ENCODE data around the gene MDN1.
A peak's percentile ranks its signal among the peaks of the same experiment; 100 is the strongest.
"Not testable (repeated sequence)": the region's sequence is repeated elsewhere in the genome, so short reads cannot be mapped to it uniquely, and the experiment has no call there.

Gene MDN1, protein sequence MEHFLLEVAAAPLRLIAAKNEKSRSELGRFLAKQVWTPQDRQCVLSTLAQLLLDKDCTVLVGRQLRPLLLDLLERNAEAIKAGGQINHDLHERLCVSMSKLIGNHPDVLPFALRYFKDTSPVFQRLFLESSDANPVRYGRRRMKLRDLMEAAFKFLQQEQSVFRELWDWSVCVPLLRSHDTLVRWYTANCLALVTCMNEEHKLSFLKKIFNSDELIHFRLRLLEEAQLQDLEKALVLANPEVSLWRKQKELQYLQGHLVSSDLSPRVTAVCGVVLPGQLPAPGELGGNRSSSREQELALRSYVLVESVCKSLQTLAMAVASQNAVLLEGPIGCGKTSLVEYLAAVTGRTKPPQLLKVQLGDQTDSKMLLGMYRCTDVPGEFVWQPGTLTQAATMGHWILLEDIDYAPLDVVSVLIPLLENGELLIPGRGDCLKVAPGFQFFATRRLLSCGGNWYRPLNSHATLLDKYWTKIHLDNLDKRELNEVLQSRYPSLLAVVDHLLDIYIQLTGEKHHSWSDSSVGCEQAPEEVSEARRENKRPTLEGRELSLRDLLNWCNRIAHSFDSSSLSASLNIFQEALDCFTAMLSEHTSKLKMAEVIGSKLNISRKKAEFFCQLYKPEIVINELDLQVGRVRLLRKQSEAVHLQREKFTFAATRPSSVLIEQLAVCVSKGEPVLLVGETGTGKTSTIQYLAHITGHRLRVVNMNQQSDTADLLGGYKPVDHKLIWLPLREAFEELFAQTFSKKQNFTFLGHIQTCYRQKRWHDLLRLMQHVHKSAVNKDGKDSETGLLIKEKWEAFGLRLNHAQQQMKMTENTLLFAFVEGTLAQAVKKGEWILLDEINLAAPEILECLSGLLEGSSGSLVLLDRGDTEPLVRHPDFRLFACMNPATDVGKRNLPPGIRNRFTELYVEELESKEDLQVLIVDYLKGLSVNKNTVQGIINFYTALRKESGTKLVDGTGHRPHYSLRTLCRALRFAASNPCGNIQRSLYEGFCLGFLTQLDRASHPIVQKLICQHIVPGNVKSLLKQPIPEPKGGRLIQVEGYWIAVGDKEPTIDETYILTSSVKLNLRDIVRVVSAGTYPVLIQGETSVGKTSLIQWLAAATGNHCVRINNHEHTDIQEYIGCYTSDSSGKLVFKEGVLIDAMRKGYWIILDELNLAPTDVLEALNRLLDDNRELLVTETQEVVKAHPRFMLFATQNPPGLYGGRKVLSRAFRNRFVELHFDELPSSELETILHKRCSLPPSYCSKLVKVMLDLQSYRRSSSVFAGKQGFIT (N-terminal part only)

DNA sequence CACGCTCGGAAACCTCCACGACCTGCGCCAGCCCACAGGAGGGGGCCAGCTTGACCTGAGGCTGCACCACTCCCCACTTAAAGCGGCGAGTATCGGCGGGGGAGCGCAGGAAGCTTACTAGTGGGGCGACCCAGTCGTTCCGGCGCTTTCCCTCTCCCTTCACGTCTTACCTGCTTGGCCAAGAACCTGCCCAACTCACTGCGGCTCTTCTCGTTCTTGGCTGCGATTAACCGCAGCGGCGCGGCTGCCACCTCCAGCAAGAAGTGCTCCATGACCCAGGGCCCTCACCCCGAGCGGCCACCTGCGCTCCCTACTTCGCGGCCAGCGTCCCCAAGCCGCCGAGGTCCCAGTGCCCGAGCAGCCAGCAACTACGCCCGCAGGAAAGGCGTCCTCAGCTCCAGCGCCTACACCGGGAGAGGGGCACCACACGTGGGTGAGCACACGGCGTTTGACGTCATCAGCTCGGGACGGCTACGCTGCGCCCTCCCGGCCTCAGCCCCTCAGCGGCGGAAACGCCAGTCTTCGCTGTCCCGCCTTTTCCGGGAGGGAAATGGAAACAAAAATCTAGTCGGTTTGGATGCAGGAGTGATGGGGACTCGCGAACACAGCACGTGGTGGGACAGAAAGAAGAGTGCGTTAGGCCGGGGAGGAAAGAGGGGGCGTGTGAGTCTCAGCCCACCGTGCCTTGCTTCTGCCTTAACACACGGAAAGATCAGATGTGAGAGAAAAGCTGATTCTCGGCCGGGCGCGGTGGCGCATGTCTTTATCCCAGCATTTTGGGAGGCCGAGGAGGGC, at the start of gene MDN1:
TSS of gene MDN1 (minus strand) at position 459 of the 795 bp plus-strand sequence. CDS start at position 272, 187 bp downstream.
- peak; percentile 69 for DNase-seq (ENCODE audit: low read depth)

DNA sequence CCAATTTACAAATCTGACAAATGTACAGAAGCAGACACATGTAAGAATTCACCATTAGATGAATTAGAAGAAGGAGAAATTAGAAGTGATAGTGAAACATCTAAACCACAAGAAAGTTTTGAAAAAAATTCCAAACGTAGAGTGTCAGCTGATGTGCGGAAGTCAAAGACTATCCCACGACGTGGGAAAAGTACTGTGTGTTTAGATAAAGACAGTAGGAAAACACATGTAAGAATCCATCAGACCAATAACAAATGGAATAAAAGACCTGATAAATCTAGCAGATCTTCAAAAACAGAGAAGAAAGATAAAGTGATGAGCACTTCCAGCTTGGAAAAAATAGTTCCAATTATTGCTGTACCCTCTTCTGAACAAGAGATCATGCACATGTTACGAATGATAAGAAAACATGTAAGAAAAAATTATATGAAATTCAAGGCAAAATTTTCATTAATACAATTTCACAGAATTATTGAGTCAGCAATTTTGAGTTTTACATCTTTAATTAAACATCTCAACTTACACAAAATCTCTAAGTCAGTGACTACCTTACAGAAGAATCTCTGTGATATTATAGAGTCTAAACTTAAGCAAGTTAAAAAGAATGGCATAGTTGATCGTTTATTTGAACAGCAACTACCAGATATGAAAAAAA, 46.6 kb upstream of the MDN1 start:
- no peak for DNase-seq (ENCODE audit: low read depth)

DNA sequence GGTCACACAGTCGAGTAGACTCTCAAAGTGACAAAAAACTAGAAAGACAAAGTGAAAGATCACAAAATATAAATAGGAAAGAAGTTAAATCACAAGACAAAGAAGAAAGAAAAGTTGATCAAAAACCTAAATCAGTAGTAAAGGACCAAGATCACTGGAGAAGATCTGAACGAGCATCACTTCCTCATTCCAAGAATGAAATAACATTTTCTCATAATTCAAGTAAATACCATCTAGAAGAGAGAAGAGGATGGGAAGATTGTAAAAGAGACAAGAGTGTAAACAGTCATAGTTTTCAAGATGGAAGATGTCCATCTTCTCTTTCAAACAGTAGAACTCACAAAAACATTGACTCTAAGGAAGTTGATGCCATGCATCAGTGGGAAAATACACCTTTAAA, 43.1 kb upstream of the MDN1 start:
- no peak for DNase-seq (ENCODE audit: low read depth)

DNA sequence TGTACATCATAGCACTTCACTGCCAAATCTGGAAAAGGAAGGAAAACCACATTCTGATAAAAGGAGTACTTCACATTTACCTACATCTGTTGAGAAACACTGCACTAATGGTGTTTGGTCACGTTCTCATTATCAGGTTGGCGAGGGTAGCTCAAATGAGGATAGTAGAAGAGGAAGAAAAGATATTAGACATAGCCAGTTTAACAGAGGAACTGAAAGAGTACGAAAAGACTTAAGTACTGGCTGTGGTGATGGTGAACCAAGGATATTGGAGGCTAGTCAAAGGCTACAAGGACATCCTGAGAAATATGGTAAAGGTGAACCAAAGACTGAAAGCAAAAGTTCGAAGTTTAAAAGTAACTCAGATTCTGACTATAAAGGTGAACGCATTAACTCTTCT, 42.7 kb upstream of the MDN1 start:
- DNase-seq (ENCODE audit: low read depth), result no peak

DNA sequence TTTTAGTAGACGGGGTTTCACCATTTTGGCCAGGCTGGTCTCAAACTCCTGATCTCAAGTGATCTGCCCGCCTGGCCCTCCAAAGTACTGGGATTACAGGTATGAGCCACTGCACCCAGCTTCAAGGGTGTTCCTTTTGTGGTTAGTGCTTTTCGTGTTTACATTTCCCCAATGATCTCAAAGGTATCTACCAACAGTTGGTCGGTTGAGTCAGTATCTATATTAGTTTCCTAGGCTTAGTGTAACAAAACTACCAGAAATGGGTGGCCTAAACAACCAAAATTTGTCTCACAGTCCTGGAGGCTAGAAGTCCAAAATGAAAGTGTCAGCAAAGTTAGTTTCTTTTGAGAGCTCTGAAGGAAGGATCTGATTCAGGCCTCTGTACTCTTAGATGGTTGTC, 40.1 kb upstream of the MDN1 start:
- DNase-seq (ENCODE audit: low read depth), result no peak

DNA sequence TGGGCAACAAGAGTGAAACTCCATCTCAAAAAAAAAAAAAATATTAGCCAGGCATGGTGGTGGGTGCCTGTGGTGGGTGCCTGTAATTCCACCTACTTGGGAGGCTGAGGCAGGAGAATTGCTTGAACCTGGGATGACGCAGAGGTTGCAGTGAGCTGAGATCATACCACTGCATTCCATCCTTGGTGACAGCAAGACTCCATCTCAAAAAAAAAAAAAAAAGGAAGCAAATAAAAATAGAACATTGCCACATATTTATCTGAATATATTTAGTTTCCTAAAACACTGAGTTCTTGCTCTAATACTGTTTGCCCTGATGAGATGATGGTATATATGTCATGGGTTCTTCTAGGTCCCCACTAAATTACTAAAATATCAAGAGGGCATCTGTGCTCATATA, 38.4 kb upstream of the MDN1 start:
- DNase-seq (ENCODE audit: low read depth), result no peak

DNA sequence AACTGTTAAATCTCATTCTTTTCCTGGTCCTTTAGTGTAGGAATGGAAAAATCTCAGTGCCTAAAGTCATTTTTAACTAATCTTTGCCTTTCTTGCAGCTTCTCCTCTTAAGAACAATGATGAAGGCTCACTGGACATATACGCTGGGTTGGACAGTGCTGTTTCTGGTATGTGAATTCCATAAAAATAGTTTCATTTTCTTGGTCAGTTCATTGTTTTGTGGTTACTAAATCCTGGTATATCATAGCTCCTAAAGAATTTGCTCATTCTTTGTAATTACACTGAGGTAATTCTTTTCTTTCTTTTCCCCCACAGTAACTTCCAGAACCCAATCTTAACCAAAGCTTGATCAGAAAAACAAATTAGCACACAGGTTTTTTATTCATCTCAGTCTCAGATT, 33.5 kb upstream of the MDN1 start:
- DNase-seq (ENCODE audit: low read depth), result no peak

DNA sequence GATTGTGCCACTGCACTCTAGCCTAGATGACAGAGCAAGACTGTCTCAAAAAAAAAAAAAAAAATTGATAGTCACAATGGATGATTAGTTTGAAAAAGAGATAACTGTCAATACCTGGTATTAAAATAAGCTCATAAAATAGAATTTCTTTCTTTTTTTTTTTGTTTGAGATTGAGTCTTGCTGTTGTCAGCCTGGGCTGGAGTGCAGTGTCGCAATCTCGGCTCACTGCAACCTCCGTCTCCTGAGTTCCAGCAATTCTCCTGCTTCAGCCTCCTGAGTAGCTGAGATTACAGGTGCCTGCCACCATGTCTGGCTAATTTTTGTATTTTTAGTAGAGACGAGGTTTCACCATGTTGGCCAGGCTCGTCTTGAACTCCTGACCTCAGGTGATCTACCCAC, 27.9 kb upstream of the MDN1 start:
- not testable (repeated sequence) for DNase-seq (ENCODE audit: low read depth)

DNA sequence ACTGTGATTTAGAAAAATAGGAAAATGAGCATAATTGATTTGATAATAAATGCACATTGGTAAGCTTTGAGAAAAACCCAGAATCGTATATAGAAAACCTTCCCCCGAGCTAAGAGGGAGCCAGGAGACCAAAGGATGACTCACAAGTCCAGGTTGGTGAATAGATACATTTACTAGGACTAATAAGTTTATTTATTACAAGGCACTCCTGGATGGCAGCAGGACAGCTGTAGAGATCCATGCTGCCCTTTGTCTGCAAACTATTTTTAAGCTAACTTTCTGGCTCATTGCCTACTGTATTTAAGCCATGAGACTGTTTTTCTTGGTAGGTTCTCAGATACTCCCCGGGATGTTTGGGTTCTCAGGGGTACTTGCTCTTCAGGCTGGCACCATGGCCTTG, 23.5 kb upstream of the MDN1 start:
- DNase-seq (ENCODE audit: low read depth), result no peak

DNA sequence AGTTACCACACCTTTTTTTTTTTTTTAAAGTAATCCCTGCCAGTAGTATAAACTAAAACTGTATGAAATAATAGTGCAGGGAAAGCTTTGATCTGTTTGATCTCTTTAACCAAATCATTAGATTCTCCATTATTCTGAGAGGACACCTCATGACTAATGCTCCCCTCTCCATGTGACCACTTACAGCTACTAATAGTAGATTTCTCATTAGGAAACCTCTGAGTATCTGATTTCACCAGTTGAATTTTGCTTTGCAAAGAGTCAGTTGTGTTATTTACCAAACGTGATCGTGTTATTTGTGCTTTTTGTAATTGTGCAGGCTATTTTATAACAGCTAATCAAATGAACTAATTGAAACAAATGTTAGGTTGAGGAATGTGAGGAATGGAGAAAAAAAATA, 22.6 kb upstream of the MDN1 start:
- DNase-seq (ENCODE audit: low read depth), result no peak

DNA sequence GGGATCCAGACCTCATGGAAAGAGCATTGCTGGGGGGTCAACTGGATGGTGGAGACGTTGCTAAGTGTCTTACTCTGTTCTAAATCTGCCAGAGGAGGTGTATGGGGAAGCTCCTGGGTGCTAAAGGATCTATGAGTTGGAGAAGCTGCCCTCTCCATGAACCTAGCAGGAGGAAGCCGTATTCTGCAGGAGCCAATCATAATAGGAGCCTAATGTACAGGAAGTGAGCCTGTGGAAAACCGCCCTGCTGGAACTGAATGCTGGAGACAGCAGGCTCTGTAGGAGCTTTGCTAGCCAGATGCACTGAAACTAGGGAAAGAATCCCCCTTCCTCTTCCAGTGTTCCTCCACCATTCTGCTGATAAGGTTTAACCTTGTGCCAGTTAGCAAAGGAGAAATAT, 20.9 kb upstream of the MDN1 start:
- no peak for DNase-seq (ENCODE audit: low read depth)

DNA sequence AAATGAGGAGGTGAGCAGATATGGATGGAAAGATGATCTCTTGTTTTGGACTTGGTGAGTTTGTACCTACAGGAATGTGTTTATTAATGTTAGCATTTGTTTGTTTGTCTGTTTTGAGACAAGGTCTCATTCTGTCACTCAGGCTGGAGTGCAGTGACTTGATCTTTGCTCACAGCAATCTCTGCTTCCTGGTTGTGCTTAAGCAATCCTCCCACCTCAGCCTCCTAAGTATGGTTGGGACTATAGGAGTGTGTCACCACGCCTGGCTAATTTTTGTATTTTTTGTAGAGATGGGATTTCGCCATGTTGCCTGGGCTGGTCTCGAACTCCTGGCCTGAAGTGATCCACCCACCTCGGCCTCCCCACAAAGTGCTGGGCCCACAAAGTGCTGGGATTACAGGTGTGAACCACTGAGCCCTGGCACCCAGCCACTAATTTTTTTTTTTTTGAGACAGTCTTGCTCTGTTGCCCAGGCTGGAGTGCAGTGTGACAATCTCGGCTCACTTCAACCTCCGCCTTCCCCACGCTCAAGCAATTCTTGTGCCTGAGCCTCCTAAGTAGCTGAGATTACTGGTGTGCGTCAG, 17.1 kb upstream of the MDN1 start:
- DNase-seq (ENCODE audit: low read depth), result no peak

DNA sequence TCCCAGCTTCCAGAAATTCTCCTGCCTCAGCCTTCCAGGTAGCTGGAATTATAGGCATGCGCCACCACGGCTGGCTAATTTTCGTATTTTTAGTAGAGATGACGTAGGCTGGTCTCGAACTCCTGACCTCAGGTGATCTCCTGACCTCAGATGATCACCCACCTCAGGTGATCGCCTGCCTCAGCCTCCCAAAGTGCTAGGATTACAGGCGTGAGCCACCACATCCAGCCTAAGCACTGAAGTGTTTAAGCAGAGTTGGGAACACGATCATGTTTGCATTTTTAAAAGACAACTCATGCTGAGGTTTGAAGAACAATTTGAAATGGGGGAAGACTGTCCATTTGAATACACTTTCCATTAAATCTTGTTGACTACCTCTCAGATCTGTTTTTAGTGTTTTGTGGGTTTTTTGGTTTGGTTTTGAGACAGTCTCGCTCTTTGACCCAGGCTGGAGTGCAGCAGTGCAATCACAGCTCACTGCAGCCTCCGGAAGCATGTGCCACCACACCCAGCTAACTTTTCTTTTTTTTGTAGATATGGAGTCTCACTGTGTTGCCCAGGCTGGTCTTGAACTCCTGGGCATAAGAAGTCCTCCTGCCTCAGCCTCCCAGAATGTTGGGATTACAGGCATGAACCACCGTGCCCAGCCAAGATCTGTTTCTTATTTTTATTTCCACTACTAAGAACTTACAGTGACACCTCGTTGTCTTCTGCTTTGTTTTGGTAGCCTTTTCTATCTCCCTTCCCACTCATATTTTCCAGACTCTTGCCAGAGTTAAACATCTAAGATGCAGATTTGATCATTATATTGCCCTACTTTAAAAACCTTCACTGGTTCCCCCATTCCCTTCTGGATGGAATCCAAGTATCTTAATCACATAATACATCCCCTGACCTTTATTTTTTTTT, 15.5 kb upstream of the MDN1 start:
- no peak for DNase-seq (ENCODE audit: low read depth)

DNA sequence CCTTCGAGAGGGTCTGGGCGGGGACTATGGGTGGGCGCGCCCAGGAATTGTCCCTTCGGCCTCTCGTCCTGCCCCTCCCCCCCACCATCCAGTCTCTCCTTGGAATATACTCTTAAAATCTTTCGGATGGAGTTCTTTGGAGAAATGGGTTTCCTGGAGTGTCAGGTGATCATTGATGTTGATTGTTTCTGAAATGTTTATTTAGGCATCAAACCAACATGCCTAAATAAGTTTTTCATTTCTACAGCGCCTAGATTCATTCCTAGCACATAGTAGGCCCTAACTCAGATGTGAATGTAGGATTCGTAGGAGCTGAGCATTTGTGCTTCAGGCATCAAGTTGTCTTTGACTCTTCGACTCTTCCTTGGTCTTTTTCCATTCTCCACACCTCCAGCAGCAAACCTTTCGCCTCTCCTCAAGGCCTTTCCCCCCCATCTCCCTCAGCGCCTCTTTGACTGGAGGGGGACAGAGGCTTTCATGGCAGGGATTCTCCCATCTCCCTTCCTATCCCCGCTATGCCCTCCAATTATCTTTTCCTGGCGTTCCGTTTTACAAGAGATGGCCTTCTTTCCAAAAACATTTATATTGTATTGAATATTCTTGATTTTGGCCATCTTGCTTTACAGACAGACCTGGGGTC, 10.7 kb upstream of the MDN1 start:
- DNase-seq (ENCODE audit: low read depth), result no peak

DNA sequence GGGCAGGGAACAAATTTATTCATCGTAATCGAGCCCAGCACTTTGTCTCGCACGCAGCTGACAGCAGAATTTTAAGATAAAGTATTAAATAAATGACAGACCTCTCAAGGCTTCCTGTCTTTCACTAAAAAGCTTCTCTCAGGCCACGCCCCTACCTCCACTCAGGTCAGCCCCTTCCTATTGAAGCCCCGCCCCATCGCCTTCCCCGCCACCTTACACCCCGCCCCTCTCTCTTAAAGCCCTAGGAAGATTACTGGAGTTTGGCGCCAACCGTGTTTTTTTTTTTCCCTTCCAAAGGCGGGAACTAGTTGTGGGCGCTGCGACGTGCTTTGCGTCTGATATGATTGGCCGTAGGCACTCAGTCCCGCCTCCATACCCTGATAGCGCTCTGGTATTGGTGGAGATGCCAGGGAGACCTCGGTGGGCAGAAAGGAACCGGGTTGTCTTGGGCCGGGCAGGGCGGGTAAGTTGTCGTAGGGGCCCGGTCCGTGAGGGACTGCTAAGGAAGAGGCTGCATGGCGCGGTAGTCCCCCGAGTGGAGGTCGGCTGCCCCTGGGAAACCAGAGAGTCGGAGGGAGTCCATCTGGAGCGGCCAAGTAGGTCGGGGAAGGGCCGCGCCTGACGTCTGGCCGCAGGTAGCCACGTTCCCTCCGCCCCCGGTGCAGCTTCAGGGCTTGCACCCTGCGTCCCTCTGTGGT, 10.0 kb upstream of the MDN1 start, which contains the start of gene CASP8AP2:
TSS of gene CASP8AP2 (plus strand) at position 409 of the 698 bp plus-strand sequence.
- DNase-seq (ENCODE audit: low read depth), result peak; percentile 78

DNA sequence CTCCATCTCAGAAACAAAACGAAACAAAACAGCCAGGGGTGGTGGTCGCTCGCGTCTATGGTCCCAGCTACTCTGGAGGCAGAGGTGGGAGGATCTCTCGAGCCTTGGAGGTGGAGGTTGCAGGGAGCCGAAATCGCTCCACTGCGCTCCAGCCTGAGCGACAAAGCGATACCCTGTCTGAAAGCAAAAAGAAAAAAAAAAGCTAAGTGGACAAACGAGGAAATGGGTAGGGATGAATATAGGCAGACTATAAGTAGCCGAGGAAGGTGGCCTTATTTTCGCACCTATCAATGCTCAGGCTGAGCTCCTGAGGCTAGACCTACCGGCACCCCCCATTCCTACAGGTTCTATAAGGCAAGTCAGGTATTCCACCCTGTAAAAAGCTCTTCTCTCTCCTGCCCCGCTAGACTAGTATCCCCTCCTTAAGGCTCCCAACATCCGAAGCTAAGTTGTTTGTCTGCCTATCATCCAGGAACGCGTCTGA, 9.4 kb upstream of the MDN1 start:
- no peak for DNase-seq (ENCODE audit: low read depth)

DNA sequence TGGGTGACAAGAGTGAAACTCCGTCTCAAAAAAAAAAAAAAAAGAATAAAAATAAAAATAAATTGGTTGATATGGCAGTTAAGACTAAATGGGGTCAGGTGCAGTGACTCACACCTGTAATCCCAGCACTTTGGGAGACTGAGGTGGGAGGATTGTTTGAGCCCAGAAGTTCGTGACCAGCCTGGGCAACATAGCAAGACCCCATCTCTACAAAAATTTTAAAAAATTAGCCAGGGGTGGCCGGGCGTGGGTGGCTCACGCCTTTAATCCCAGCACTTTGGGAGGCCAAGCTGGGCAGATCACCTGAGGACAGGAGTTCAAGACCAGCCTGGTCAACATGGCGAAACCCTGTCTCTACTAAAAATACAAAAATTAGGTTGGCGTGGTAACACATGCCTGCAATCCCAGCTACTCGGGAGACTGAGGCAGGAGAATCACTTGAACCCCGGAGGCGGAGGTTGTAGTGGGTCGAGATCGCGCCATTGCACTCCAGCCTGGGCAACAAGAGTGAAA, 8.9 kb upstream of the MDN1 start:
- not testable (repeated sequence) for DNase-seq (ENCODE audit: low read depth)

DNA sequence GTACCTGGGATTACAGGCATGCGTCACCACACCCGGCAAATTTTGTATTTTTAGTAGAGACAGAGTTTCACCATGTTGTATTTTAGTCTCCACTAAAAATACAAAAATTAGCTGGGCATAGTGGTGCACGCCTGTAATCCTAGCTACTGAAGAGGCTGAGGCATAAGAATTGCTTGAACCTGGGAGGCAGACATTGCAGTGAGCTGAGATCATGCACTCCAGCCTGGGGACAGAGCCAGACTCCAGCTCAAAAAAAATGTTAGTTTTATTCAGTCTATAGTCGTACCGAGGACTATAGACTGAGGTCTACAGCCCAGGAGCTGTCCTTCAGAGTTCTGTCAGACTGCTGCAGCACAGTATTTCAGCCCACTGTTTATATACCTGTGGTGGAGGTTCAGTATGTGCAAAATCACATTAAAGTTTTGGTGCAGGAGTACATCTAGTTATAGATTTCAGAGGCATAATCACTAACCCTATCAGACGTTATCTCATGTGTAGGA, 6.5 kb upstream of the MDN1 start:
- DNase-seq (ENCODE audit: low read depth), result no peak
